NCI-H748 treated with DMSO at 0.1 percent for 48 hours (cell line): ENCODE results near the gene ARMH1.

ENCODE experiments used
- DNase-seq: peaks from one replicate; lab custom pipeline; 2025; lab: John Stamatoyannopoulos, UW

The ARMH1 gene

DNA sequence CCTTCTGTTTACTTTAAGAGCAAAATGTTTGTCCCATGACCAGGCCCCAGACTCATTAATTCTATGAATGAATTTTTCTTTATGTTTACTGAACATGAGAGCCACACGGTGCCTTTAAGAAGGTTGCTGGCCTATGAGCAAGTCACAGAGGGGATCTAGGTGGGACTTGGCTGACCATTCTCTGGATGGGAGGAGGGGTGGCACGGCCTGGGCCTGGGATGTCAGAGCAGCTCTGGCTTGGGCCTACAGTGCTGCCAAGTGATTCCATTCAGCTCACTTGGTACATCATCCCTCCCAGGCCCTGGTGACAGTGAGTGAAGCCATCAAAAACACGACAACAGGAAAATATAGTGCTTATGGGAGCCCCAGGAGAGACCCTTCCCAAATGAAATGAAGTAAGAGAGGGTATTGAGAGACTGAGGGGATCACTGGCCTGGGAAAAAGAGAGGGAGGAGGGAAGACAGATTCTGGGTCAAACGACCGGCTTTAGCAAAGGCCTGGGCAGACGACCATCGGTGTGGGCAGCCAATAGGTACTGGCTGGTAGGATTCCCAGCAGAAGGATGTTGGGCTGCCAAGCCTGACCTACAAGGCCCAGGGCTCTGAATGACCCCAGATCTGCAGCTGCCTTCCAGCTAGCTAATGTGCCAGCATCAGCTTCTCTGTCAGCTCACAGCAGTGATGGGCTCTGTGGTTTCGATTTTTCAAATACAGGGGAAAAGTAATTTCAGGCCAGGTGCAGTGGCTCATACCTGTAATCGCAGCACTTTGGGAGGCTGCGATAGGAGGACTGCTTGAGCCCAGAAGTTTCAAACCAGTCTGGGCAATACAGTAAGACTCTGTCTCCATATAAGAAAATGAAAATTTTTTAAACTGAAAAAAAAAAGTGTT, 3.5 kb upstream of the ARMH1 start:
- DNase-seq = no peak

DNA sequence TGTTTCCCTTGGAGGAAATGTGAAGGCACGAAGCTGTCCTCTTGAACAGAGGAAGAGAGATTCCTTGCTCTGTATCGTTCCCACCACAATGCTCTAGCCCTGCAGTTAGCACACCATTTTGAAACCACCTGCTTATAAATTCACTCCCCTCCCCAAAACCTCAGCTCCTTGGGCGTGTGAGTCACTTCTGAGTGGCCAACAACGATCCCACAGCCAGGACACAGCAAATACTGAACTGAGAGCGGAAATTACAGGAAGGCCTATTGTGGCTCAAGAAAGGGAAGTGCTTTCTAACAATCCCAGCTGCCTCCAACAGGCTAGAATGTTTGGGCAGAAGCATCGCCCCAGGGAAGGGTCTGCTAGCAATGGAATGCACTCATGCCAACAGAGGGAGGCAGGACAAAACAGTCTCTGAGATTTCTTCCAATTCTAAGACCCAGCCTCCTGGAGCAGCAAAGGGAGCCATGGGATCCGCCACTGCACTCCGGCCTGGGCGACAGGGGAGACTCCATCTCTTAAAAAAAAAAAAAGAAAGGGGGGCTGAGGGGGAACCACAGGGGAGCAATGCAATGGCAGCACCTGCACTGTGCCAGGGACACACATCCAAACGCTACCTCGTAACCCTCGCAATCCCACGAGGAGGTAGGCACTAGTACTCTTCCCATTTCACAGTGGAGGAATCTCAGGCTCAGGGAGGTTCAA, 2.1 kb upstream of the ARMH1 start:
- DNase-seq = no peak

DNA sequence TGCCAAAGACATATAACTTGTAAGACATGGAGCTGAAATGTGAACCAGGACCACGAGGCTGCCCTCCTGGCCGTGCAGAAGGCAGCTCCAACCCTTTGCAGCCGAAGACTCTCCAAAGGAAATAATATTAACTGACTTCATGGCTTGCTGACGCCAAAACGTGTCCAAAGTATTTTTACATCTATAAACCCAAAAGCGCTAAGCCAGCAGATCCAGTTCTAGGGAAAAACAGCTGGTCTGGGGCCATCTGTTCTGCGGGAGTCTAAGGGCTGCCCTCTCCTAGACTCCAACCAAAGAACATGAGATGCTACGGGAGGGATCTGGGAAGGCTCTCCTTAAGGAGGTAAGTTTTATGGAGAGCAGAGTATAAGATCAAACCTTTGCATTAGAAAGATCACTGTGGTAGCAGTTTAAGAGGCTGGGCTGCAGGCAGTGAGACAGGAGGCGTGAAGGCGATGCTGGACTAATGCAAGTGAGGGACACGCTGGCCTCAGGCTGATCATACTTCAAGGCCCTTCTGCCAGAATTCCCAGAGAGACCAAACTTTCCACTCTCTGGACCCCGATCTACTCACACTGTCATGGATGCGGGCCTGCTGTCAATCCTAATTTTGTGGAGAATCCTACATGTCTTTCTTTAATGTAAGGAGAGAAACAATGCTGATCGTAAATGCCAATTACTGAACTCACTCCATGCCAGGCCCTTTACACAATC, 1.4 kb upstream of the ARMH1 start:
- DNase-seq = no peak

DNA sequence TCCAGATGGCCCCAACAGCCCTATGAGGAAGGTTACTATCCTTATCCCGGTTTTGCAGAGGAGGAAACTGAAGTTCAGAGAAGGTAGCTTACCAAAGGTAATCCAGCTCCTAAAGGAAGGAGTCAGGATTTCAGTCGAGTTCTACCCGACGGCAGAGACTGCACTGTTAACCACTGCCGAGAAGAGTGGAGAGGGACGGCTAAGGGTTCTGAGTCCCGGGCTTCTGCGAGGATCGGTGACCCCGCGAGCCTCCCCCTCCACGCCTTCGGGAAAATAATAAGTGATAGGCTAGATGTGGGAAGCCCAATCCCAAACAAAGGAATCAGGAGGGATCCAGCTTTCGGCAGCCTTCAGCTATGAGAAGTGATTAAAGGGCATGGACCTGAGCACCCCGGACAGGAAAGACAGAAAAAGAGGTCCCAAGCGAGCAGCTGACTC, 820 bp upstream of the ARMH1 start:
- DNase-seq = no peak

DNA sequence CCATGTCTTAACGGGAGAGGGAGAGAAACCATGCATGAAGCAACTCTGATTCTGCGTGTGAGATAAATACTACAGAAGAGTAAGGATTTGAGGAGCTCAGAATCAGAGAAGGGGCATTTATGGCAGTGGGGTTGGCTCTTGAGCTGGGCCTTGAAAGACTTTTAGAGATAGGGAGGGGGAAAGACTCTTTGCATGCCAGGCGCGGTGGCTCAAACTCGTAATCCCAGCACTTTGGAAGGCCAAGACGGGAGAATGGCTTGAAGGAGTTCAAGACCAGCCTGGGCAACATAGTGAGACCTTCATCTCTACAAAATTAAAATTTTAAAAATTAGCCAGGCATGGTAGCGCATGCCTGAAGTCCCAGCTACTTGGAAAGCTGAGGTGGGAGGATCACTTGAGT, 672 bp downstream of the ARMH1 start:
- DNase-seq = no peak

DNA sequence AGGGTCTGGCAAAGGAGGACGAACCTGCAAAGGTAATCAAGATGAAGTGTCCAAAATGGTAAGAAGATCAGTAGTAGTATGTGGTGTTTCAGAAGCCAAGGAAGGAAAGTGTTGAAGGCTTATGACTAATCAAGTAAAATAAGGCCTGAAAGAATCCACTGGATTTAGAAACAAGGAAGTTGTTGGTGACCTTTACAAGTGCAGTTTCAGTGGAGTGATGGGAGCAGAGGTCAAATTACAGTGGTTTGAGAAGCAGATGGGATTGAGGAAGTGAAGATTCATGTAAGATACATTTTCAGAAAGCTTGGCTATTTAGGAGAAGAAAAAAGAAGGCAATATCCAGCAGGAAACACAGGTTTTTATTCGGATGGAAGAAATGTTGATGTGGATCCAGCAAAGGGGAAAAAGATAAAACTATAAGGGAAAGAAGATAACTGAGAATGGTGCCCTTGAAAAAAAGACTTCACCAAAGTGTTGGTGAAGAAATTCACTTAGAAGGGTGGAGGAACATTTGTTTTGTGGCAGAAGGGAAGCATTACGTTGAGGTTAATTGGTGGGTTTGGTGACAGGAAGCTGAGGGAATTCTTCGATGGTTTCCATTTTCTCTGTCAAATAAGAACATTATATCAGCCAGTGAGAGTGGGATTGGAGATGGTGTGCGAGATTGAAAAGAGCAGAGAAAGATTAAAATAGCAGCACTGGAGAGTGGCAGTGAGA, 2.1 kb downstream of the ARMH1 start:
- DNase-seq = no peak

DNA sequence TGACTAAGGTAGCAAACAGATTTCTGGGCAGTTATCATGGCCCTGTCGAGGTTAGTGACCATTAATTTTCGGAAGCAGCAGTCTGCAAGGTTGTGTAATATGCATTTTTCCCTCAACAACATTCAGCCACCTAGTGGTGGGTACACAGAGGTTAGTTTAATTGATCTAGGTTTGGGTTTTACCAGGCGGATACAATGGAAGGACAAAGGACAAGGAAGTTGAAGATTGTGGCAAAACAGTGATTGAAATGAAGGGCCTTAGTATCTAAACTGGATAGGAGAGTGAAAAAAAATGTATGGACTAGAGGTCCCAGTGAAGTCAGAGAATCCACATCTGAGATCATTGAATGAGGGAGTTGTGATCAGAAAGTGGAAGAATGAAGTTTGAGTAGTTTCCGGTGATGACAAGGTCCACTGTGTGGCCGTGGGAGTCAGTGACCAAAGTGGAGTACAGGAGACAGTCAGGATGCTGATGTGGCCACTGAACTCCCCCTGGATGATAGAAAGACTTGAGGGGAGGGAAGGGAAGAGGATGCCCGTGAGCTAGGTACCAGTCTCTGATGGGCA, 2.8 kb downstream of the ARMH1 start:
- no peak for DNase-seq

DNA sequence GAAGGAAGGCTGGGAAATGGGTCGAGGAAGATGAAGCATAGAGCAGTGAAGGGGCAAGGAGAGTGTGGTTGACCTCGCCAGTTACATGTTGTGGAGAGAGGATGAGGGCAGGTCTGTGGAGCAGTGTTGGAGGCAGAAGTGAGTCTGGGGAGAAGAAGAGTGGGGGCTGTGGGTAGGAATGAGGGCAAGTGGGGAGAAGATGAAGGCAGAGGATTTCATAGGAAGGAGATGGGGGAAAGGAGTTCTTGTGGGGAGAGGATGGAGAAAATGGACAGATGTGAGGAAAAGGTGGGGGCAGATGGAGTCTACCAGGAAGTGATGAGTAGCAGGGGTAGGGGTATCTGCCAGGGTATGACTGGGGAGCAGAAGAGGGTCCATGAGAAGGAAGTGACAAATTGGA, 3.6 kb downstream of the ARMH1 start:
- no peak for DNase-seq

DNA sequence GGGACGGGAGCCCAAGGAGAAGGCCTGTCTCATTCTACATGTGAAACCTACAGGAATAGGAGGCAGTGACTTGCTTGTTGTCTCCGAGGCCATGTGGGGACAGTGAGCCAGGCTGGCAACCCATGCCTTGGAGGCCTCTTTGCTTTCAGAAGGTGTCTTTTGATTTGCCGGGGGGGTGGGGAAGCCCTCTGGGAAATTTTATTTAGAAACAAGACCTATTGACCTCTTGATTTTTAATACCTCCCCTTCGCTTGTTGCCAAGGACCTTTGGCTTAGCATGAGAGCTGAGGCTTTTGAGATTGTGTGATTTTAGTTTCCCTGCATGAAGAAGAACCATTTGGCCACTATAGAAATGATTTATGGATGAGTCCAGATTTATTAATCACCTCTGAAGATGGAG, 4.1 kb downstream of the ARMH1 start:
- DNase-seq = no peak

DNA sequence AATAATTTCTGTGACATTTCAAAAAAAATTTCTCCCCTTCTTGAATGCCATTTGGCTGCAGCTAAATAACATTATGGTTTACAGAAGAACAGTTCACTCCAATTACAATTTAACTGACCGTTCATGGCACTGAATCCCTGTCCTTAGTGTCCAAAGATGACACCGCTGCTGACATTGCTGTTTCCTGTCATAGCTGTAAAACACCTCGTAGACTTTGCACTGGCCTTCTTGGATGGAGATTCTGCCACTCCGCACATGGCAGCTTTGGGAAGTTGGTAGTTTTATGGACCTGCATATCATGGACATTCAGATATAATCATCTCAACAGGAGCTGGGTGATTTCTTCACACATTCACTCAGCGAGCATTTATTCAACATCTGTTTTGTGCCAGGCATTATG, 5.0 kb downstream of the ARMH1 start:
- DNase-seq = no peak

DNA sequence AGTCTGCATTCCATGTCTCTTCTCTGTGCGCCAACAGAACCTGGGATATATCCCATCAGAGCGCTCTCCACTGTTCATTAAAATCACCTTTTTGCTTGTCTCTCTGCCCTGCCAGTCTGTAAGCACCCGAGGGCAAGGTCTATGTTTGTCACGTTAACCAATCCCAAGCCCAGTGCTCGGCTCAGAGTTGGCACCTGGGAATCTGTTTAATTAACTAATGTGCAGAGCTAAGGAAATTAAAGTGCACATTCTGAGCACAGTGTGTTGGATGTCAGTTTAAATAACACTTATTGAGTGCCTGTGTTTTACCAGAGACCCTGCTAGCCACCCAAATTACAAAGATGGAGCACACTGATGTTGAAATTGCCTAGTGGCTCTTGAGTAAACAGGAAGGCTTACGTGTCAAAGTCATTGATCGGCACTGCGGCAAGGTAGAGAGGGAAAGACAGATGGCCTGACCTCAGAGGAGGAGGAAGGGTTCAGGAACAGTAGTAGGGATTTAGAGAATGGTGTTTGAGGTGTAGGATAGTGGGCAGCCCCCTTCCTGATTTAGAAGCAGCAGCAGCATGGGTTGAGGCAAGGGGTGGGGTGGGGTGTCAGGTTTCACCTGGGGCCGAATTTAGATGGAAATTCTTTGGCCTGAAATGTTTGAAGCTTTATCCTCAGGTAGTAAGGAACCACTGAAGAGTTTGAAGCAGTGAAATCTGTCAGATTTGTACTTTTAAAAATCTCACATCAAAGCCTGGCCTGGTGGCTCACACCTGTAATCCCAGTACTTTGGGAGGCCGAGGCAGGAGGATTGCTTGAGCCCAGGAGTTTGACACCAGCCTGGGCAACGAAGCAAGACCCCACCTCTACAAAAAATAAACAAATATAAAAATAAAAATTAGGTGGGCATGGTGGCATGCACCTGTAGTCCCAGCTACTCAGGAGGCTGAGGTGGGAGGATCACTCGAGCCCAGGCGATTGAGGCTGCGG, 7.7 kb downstream of the ARMH1 start:
- DNase-seq = no peak

DNA sequence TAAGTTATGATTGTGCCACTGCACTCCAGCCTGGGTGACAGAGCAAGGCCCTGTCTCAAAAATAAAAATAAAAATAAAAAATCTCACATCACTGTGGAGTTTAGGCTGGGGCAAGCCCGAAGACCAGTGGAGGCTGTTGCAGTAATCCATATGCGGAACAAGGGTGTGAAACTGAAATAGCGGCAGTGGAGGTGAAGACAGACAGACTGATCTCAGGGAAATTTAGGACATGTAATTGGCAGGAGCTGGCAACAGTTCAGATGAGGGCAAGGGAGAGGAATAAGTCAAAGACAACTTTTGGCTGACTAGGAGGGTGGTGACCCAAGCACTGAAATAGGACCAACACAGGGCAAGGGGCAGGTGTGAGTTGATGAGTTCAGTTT, 8.4 kb downstream of the ARMH1 start:
- DNase-seq = no peak

DNA sequence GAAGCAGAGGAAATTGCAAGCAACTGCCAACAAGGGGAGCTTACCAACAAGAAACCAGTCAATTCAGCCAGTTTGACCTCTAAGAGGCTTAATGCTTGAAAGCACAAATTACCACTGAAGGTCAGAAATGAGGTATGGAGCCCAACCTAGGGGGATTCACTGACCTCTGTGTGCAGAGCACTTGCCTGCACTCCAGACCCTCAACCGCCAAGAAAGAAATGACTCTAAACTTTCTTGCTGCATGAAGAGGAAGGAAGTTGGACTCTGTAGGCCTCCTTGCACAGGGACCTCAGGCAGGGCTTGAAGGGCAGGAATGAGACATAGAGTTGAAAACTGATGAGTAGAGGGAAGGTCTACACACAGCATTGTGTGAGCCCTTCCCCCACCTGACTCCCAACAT, 10.0 kb downstream of the ARMH1 start:
- no peak for DNase-seq

DNA sequence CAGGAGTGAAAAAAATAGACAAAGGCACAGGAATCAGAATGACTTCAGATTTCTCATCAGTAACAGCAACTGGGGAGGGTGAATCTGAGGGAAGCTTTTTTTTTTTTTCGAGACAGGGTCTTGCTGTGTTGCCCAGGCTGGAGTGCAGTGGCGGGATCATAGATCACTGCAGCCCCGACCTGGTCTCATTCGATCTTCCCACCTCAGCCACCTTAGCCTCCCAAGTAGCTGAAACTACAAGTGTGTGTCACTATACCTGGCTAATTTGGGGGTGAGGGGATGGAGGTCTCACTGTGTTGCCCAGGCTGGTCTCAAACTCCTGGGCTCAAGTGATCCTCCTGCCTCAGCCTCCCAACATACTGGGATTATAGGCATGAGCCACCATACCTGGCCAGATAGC, 10.7 kb downstream of the ARMH1 start:
- no peak for DNase-seq

DNA sequence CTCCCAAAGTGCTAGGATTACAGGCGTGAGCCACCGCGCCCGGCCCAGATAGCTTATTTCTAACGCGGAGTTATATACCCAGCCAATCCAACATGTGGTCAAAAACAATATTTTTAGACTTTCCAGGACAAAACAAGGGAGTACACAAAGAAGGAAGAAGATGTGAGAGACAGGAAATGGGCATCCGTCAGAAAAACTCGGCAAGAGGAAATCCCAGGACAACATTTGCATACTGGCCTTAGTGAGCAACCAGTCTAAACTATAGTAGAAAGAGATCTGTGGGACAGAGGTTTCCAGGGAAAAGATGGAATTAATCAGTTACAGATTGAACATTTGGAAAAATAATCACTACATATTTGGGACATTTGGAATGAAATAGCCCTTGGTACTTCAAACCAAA, 11.4 kb downstream of the ARMH1 start:
- no peak for DNase-seq

DNA sequence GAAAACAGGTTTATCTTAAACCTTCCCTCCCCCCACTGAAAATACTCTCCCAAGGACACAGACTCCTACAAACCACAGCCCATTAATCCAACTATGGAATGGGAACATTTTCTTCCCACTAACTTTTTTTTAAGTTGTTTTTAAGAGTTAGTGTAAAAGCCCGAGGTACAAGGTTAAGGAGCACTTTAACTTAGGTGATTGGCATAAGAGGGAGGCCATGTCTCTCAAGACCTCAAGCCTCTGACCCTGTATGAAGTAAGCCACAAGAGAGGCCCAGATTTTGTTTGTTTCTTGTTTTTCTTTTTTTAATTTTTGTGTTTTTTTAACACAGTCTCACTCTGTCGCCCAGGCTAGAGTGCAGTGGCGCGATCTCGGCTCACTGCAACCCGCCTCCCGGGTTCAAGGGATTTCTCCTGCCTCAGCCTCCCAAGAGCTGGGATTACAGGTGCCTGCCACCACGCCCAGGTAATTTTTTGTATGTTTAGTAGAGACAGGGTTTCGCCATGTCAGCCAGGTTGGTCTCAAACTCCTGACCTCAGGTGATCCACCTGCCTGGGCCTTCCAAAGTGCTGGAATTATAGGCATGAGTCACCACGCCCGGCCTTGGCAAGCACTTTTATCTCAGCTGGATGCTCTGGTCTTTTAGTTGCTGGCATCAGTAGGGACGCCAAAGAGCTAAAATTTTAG, 14.4 kb downstream of the ARMH1 start:
- no peak for DNase-seq

DNA sequence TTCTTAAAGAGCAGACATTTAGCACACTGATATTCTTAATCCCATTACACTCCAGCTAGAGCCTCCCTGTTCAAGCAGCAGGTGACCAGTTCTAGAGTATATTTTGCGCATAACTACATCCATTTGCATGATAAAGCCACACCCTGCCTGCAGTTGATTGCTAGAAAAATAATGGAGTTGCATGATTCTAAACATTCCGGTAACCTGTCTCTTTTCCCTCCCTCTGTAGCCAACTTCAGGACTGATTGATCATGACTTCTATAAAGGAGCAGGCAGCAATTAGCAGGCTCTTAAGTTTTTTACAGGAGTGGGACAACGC, 14.9 kb downstream of the ARMH1 start:
- DNase-seq = no peak

DNA sequence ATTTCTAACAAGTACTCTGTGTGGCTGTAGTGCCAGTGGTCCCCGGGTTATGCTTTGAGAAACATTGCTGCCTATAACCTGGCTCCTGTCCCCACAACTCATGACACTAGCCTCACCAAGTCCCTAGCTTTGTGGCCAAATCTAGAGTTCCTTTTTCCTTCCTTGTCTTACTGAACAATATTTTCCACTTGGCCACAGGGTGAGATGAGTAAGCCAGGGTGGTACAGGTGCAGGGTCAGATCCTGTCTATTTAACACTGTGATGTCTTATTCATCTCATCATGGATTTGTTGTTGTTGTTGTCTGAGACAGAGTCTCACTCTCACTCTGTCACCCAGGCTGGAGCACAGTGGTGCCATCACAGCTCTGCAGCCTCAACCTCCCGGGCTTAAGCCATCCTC, 18.6 kb downstream of the ARMH1 start:
- DNase-seq = no peak

DNA sequence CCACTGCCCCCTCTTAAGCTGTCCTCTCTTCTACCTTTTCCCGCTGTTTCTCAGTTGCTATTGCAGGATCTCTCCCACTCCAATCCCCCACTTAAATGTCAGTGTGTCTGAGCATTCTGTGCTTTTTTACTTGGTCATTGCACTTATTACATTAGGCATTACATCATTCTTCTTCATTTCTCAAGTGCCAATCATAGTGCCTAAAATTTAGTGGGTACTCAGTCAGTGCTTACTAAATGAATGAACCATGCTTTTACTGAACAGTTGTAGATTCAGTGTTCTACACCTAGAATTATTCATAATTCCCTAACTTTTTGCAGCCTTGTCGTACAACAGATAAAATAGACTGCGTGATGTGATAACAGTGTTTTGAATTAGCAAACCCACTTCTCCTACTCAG, 19.4 kb downstream of the ARMH1 start:
- no peak for DNase-seq

DNA sequence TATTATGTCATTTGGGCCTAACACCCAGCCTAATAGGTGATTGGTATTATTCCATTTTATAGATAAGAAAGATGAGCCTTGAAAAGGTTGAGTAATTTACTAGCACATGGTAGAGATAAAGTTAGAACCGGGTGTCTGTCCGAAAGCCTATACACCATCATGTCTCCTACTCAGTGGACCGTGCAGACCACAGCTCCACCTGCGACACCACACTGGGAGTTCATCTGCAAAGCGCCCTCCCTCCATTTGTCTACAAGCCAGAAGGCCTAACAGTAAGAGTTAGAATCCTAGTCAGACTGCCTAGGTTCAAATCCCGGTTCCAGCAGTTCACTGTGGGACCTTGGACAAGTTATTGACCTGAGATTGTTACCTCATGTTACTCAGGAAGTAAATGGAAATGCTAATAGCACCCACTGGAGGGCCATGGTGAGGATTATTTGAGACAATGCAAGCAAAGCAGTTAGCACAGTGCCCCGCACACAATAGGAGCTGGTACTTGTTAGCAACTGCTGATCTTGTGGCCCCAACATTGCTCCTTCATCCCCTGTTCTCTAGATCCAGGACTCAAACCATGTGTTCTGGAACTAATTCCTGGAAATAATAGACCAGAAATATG, 20.5 kb downstream of the ARMH1 start:
- DNase-seq = no peak
